ENCODE results near the gene RANBP17.
"Not testable (repeated sequence)": the region's sequence is repeated elsewhere in the genome, so short reads cannot be mapped to it uniquely, and the experiment has no call there.

The RANBP17 gene

DNA sequence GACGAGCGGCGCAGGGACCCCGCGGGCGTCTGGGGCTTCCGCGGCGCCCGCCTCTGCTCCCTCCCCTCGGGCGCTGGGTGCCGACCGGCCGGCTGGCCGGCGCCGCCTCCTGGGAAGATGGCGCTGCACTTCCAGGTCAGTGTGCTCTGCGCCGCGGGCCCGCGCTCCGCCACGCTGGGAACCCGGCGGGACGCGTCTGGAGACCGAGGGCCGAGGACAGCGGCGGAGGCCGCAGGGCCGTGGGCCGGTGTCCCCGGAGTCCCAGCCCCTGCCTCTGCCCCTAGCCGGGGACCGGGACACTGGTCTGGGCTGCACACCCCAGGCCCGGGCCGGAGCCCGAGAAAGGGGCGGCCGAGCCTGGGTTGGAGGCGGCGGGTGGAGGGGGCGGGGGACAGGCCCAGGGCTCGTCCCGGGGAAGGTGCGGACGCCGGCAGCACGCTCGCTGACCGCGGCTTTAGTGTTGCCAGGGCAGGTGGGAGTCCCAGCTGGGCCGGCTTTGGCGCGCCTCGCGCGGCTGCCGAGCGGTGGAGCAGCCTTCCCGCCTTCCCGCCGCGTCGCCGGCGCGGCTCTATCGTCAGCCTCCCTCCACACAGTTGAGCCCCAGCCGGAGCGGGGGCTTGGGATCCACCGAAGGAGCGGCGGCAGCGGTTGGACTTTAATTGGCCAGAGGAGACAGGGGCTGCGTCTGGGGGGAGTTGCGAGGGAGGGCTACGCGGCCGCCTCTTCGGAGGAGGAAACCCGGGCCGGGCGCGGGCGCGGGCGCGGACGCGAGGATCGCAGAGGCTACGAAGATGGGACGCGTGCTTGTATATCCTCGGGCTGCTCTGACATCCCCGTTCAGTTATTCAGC, at the start of gene RANBP17:
TSS of gene RANBP17 (plus strand) at position 102 of the 850 bp plus-strand sequence.
- DNase-seq (ENCODE audit: low read depth in 3 of 3), result no peak

DNA sequence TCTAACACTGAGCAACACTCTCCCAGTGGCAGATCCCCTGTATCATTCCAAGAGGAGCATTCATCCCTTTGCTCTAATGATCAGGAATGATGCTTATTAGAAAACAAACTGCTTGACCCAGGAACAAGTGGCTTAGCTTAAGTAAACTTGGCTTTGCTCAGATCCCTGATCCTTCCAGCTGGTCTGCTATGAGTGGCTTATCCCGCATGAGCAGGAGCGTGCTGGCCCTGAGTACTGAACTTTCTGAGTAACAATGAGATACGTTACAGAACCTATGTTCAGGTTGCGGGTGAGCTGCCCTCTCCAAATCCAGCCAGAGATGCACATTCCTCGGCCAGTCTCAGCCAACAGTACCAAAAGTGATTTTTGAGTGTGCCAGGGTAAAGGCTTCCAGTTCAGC, 48.6 kb upstream of the RANBP17 start:
- DNase-seq (ENCODE audit: low read depth in 3 of 3), result no peak

DNA sequence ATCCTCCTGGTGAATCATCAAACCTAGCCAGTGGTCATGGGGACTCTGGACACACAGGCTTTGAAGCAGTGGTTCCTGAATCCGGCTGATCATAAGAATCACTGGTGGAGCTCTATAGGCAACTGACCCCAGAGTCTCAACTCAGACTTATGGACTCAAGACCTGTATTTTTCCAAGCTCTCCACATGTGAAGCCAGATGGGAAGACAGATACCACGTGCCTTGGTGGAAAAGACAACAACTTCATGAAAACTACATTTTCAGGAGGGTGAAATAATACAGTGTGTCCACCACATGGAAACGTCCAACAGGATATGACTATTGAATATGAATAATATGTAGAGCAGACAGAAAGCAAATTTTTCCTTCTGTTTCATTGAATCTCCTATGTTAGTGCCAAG, 44.6 kb upstream of the RANBP17 start:
- no peak for DNase-seq (ENCODE audit: low read depth in 3 of 3)

DNA sequence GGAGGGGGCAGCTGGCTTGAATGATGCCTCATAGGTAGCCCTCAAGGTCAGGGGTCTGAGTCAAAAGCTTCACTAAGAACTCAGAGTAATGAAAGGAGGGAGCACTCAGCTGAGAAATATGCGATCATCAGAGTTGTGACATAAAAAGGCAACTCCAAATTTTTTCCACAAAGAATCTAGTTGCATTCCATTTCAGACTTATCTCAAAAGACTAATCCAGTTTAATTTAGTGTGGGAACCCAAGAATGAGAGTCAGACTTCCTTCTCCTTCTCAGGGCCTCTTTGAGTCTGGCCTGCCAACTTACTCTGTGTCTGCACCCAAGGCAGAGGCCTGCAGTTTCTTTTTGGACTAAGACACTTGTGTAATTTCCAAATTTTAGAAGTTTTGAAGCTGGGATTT, 43.6 kb upstream of the RANBP17 start:
- DNase-seq (ENCODE audit: low read depth in 3 of 3), result no peak

DNA sequence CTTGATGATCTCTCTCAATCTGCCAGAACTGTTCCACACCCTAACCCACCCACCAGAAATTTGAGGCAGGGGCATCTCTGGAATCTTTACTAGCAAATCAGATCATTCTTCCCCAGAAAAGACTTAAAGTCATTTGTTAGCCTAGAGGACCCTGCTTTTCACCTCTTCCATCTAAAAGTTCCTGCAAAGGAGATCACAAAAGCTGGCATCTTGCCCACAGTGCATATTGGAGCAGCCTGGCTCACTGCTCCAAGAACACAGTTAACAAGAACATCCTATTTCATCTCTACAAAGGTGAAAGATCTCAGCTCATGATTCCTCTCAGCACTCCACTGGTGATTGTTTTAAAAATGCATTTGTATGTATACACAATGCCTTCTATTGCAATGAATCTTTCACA, 42.0 kb upstream of the RANBP17 start:
- no peak for DNase-seq (ENCODE audit: low read depth in 3 of 3)

DNA sequence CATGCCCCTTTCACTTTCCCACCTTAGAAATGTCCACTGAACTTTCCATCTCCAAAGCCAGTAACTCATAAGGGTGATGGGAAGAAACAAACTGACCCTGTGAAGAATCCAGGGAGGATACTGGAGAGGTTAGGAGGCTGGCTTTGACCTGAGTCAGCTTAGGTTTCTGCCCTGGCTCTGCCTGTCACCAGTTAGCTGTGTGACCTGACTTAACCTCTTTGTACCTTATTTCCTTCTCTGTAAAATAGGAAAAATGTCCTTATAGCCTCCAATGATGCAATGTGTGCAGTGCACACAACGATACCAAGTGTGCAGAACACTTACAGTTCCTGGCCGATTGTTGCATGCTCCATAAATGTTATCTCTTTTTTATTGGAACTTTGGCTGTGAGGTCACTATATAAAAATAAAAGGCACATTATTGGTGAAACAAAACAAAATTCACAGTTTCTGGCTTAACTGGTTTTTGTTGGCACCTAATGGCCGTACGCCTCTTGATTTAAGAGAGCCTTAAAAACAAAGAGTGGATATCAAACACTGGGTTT, 40.5 kb upstream of the RANBP17 start:
- DNase-seq (ENCODE audit: low read depth in 3 of 3), result no peak

DNA sequence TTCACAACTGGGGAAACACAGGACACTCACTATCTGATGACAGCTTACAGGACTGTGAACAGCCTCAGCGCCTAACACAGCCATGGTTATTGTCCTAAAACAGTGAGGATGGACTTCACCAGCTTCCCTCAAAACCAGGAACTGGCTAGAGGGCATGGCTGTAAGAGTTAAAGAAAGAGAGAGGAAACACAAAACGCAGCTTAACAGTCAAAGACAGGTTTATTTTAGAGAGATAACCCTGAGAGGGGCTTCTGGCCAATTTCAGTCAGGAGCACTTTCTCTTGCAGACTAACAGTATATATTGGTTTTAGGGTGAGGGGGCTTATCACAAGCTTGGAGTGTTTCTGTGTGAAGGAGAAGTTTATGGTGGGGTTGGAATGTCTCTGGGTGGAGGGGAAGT, 35.7 kb upstream of the RANBP17 start:
- no peak for DNase-seq (ENCODE audit: low read depth in 3 of 3)

DNA sequence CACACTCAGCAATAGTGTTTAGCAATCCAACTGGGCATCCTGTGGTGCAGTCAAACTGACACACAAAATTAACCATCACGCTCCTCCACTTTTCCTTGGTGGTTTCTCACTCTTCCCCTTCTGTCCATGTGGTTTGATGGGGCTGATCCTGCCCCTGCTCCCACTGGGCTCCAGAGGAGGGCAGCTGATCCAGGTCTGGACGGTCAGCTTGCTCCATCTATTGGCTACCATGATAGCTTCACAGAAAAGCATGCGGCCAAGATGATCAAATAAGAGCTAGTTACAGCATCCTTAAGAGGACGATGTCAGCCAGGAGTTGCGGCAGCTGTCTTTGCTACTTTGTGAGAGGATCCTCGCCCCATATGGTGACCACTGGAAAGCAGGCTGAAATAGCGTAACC, 29.6 kb upstream of the RANBP17 start:
- DNase-seq (ENCODE audit: low read depth in 3 of 3), result no peak

DNA sequence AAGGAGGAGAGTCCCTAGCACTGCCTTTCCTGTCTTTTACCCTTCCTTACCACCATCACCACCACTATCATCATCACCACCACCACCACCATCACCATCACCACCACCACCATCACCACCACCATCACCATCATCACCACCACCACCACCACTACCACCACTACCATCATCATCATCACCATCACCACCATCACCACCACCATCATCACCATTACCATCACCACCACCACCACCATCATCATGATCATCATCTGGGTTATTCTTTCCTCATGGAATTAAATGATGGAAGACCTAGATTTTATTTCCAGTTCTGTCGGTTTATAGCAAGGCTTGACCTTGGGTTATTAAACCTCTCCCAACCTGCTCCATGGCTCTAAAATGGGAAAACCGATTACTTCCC, 27.8 kb upstream of the RANBP17 start:
- DNase-seq (ENCODE audit: low read depth in 3 of 3), result not testable (repeated sequence)

DNA sequence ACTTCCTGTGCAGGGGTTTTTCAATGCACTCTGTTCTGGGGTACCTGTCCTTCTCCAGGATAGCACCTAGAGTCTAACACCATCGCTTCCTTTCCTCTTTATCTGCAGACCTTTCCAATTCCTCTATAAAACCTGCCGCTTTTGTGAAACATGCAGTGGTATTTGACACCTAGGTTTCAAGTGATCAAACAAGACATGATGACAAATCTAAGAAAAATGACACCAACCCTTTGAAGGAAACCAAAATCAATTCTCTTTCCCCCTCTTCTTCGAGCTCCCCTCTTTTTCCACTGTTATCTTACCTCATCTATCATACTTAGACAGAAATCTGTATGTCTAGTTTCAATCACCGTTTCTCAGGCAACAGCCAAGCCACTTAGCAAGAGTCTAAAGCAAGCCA, 25.6 kb upstream of the RANBP17 start:
- DNase-seq (ENCODE audit: low read depth in 3 of 3), result no peak

DNA sequence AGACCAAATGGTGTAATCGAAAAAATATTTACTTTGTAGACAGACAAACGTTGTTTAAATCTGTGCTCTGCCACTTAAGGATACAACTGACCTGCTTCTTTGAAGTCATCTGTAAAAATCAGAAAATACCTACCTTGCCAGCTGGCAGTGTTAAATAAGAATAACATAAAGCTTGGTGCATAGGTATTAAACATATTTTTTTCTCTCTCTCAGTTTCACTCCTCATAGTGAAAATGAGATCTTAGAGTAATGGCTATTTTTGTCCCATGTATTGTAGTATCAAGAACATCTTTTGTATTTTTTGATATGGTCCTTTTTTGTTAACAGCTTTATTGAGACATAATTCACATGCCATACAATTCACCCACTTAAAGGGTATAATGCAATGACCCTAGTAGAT, 17.9 kb upstream of the RANBP17 start:
- DNase-seq (ENCODE audit: low read depth in 3 of 3), result no peak

DNA sequence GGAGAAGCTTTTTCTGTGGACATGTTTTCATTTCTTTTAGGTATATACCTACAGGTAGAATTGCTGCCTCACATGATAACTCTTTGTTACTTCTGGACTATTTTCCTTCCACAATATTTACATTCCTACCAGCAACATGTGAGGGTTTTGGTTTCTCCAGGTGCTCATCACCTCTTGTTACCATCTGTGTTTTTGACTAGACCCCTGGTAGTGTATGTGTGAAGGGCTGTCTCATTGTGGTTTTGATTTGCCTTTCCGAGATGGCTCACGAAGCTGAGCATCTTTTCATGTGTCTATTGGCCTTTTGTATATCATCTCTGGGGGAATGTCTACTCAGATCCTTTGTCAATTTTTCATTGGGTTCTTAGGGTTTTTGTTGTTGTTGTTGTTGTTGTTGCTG, 17.2 kb upstream of the RANBP17 start:
- DNase-seq (ENCODE audit: low read depth in 3 of 3), result no peak

DNA sequence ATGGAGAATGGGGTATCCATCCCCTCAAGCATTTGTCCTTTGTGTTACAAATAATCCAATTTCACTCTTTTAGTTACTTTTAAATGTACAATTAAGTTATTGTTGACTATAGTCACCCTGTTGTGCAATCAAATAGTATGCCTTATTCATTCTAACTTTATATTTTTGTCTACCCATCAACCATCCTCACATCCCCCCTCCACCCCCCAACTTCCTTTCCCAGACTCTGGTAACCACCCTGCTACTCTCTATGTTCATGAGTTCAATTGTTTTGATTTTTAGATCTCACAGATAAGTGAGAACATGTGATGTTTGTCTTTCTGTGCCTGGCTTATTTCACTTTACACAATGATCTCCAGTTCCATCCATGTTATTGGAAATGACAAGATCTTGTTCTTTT, 15.4 kb upstream of the RANBP17 start:
- DNase-seq (ENCODE audit: low read depth in 3 of 3), result no peak

DNA sequence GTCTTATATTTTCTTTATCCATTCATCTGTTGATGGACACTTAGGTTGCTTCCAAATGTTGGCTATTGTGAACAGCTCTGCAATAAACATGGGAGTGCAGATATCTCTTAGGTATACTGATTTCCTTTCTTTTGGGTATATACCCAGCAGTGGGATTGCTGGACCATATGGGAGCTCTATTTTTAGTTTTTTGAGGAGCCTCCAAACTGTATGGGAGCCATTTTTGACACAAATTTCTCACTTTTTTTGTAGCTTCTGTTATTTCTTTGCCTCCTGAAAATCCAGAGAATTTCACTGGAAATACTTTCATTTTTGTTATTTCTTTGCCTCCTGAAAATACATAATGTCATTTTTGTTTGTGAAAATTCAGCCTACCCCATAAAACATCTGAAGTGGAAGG, 15.0 kb upstream of the RANBP17 start:
- no peak for DNase-seq (ENCODE audit: low read depth in 3 of 3)

DNA sequence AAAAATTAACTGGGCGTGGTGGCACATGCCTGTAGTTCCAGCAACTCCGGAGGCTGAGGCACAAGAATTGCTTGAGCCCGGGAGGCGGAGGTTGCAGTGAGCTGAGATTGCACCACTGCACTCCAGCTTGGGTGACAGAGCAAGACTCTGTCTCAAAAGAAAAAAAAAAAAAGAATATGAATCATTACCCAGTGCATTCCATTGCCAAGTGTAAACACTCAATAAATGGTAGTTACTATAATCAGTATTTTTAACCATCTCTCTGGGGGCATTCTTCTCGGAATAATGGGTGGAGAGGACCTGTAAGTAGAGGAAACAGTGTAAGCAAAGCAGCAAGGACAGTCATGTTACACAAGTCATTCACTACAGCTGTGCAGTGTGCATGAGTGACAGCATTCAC, 13.8 kb upstream of the RANBP17 start:
- no peak for DNase-seq (ENCODE audit: low read depth in 3 of 3)

DNA sequence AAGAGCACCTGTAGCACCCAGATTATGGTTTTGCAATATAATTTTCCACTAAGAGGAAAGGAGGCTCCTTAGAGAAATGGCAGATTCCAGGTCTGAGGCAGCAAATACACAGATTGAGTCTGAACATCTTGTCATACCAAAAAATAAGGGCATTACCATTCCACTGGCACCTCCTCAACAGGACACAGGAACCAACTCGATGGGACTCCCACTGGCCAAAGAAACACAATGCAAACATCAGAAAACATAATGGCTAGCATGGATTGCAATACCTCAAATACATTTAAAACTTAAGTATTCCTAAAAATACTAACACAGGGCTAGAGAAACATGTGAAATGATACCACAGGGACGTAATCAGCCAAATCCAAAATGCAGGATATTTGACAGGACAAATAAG, 12.4 kb upstream of the RANBP17 start:
- DNase-seq (ENCODE audit: low read depth in 3 of 3), result no peak

DNA sequence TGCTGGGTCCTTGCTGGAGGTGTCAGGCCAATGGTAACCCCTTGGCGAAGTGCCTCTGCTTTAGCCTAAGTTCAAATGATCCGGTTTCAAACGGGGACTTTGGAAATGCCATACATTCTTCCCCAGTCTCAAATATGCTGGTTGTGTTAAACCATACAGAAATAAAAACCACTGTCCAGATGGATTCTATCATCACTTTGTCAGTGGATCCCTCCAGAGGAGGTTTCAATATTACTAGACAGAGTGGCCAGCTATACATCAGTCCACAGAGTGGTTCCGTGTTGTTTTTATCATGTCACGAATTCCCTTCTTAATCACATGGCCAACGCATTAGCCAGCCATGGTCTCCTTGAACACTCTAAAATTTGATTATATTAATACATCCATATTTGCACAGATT, 7.3 kb upstream of the RANBP17 start:
- DNase-seq (ENCODE audit: low read depth in 3 of 3), result no peak

DNA sequence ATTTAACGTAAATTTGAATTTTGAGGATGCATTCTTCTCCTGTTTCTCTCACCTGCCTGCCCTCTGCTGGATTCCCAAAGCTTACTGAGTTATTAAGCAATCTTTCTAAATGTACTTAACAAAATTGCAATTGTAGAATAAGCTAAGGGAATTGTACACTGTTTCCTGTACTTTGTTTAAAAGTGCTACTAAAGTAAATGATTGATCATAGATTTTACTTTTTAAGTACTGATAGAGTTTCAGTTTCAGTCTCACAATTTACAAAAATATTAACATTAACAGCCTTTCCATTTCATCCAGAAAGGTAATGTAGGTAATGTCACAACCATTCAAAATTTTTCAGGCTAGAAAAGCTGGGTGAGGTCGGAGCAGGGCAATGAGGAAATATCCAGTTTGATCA, 4.8 kb upstream of the RANBP17 start:
- DNase-seq (ENCODE audit: low read depth in 3 of 3), result no peak

DNA sequence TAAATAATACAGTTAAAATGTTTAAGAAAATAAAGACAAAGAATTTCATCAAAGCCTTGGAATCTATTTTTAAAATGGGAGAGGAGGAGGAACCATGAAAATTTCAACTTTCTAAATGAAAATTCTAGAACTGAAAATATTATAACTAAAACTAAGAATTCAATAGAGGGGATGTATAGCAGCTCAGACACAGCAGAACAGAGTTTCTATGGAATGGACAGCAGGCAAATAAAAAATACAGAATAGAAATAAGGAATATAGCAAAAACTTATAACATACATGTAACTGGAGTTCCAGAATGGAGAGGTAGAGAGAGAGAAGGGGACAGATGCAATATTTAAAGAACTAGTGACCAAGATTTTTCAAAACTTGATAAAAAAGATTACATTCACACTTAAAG, 1.4 kb upstream of the RANBP17 start:
- no peak for DNase-seq (ENCODE audit: low read depth in 3 of 3)

DNA sequence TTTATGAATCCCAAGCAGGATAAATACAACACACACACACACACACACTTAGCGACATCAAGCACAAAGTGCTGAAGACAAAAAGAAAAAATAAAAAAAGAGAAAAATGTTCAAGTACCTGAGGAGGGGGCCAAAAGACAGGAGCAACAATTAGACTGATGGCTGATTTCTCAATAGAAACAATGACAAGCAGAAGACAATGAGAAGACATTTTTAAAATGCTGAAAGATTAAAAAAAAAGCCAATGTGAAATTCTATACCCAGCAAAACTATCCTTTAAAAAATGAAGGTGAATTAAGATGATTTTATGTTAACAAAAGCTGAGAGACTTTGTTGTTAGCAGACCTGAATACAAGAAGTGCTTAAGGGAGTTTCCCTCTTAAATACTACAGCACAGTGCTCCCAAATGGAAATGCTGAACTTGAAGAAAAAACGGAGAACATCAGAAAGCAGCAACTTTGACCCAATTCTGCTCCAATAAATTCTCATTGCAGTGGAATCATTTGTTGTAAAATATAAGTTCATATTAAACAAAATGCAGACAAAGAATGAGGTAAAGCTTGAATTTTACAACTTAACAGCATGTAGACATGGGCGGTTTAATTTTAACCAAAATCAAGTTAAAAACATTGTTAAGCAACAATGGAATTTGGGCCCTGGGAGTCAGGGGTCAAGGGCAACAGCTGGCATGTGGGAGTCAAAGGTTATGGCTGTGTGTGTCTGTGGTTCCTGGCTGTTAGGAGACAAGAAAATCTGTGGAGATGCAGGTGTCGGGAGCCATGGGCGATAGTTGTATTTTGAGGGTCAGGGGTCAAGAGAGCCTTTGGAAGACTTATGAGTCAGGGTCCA, 776 bp upstream of the RANBP17 start:
- DNase-seq (ENCODE audit: low read depth in 3 of 3), result no peak

DNA sequence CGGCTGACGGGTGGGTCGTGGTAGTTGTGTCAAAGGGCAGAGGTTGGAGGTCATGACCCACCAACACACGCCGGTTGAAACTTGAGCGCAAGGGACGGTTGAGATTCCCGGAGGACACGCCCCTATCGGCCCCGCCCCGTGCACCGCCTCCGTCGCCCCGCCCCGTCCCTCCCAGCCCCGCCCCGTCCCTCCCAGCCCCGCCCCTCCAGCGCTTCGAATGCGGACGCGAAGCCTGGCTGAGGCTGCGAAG, 226 bp upstream of the RANBP17 start:
- DNase-seq (ENCODE audit: low read depth in 3 of 3), result no peak

DNA sequence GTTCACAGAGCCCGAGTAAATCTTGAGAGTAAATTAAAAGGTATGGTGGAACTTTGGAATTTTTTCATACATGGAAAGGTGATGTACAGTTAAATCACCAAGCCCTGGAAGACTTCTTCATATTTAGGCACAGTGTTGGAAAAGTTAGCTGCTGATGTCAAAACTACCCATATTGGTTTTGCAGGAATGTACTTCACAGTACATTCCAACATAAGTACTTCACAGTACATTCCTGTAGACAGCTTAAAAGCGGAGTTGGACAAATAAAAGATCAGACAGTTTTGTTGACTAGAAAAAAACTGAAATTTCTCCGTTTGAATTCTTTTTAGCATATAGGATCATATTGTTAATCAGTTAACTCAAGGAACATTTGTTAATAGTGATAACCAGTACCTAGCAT, 1.8 kb downstream of the RANBP17 start:
- DNase-seq (ENCODE audit: low read depth in 3 of 3), result no peak

DNA sequence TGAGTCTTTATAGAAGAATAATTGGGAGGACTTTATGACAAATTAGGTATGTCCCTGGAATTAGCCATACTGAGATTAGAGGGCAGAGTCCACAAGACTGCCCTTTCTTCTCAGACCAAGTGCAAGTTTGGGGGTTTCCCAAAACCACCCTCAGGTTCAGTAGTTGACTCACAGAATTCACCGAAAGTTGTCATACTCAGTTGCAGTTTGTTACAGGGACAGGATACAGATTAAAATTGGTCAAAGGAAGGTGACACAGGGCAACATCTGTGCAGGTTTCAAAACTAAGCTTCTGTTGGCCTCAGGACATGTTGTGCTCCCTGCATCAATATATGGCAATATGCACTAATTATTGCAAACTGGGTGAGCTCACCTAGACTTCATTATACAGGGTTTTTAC, 3.8 kb downstream of the RANBP17 start:
- no peak for DNase-seq (ENCODE audit: low read depth in 3 of 3)

All from stimulated activated CD4-positive, alpha-beta T cell treated with anti-CD3 and anti-CD28 coated beads, TNF-alpha, amount 100 ng/mL, for 4 hours (primary cell).